Activated T-cell treated with anti-CD3 and anti-CD28 coated beads for 48 hours (primary cell): ENCODE results near the gene FAM98C.
"Not testable (repeated sequence)": the region's sequence is repeated elsewhere in the genome, so short reads cannot be mapped to it uniquely, and the experiment has no call there.

Experiments used
- DNase-seq: peaks from one replicate; pipeline ENCODE4 v3.0.0-alpha.2; 2020; ENCODE audit warnings: low read depth

Gene FAM98C

GRCh38 chr19:38402967-38403674, at the start of gene FAM98C:
Gene FAM98C (plus strand): TSS chr19:38403093. CDS start chr19:38403154, 61 bp downstream.
- DNase-seq: peak; percentile 98

GRCh38 chr19:38355728-38356725, 46.9 kb upstream of the FAM98C start:
- DNase-seq: no peak

DNA sequence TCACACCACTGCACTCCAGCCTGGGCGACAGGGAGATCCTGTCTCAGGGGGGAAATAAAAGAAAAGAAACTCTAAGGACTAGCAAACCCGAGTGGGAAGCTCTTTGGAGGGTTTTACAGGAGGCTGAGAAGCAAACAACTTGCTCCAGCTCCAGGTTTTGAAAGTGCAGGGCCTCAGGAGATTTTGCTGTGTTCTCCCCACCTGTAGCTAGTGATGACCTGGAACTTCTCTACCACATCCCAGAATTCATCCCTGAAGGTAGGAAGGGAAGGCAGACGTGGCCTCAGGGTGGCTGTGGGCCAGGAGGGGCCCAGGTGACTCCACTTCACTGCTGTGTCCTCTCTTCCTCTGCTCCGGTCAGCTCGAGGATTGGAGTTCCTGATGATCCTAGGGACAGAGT, 44.8 kb upstream of the FAM98C start:
- no peak for DNase-seq

DNA sequence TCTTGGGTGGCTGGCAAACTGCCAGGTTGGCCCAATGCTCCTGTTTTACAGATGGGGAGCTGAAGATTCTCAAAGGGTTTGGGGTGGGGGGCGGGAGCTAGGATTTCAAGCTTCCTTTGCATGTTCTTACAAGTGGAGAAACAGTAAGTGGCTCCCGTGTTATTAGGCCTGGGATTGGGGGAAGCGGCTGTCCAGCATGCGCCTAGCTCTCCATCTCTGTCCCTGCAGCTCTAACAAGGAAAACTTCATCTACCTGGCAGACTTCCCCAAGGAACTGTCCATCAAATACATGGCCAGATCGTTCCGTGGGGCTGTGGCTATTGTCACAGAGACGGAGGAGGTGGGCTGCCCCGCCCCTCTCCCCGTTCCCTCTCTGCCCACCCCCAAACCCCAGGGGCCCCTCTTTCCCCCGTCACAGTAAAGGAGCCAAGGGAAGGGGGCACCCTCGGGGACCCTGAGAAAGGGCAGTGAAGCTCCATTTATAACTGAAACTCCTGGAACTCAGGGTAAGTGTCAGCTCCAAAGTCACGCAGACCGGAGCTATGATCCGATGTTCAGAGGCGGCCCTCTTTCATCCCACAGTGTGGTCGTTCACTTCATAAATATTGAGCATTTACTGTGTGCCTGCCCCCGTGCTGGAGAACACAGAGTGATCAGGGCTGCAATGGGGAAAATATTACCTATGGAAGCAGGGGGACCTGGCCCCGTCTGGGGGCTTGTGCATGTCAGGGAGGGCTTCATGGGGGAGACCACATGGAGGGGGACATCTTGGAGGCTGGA, 43.5 kb upstream of the FAM98C start:
- DNase-seq: no peak

GRCh38 chr19:38360351-38360750, 42.5 kb upstream of the FAM98C start:
- no peak for DNase-seq

DNA sequence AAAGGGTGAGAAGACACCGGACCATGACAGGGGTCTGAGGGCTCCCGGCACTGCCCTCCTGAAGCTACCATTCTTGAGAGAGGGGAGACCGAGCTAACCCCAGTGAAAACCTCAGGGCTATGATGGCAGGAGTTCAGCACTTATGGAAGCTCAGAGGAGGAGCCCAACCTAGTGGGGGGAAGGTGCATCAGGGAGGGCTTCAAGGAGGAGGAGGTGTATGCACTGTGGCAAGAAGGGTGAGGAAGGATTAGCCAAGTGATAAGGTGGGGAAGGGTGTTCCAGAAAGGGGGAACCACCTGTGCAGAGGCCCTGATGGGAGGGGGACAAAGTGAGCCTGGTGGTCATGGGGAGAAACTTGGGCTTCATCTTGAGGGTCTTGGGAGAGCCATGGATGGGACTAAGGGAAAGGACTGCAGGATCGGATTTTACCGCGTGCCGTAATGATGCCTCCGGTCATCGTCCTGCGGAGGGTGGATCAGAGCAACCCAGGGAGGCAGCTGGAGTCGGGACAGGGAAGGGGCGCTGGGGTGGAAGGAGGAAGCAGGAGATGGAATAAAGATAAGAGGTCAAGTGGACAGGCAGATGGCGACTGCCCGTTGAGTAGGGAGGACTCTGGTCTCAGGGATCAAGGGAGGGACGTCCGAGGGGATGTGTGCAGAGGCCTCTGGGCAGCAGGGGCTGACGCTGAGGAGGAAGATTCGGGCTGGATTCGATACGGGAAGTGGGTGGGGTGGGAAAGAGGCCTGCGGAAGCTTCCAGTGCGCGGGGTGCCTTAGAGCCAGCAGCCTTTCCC, 41.9 kb upstream of the FAM98C start:
- DNase-seq: no peak

GRCh38 chr19:38361633-38362075, 41.2 kb upstream of the FAM98C start:
- DNase-seq: peak; percentile 70

DNA sequence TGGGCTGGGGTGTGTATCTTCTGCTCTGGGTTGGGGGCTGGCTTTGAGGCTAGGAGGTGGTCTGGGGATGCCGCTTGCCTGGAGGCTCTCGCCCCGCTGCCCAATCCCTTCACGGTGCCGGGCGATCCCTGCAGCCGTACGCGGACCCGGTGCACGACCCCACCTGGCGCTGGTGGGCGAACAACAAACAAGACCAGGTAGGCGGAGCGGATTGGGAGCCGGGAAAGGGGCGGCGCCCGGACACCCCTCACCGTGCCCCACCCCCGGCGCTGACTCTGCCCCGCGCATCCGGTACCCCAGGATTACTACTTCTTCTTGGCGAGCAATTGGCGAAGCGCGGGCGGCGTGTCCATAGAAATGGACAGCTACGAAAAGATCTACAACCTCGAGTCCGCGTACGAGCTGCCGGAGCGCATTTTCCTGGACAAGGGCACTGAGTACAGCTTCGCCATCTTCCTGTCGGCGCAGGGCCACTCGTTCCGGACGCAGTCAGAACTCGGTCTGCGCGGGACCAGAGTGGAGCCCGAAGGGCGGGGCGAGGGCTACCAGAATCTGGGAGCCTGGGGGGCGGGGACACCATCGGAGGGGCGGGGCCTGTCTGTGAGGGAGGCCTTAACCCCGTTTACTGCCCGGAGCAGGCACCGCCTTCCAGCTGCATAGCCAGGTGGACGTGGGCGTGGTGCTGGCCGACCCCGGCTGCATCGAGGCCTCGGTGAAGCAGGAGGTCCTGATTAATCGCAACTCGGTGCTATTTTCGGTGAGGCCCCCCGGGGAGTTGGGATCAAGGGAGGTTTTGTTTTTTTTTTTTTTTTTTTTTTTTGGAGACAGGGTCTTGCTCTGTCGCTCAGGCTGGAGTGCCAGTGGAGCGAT, 40.6 kb upstream of the FAM98C start:
- peak; percentile 86 for DNase-seq

- DNase-seq: not testable (repeated sequence)
Measured at GRCh38 chr19:38362946-38363688, 39.8 kb upstream of the FAM98C start.

GRCh38 chr19:38367041-38367440, 35.9 kb upstream of the FAM98C start:
- no peak for DNase-seq

DNA sequence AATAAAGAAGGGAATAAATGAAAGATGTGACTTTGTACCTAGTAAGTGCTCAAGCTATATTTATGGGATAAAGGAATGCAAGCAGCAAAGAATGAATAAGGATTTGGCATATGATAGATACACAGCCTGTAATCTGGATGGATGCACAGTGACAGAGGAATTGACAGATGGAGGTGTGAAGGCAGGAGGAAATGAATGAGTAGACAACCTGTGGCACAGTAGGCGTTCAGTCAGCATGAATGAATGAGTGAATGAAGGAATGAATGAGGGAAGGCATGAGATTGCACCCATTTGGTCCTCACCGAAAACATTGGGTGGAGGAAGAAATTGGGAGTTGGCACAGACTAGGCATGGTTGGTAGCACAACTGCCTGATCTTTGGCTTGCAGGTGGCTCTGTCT, 33.3 kb upstream of the FAM98C start:
- no peak for DNase-seq

DNA sequence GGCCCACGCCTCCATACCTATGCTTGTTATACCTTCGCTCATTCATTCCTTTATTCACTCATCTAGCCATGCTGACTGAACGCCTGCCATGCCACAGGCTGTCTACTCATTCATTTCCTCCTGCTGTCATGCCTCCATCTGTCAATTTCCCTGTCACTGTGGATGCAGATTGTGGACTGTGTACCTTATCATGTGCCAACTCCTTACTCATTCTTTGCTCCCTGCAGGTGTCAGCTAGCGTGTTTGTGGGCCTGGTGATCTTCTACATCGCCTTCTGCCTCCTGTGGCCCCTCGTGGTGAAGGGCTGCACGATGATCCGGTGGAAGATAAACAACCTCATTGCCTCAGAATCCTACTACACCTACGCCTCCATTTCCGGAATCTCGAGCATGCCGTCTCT, 32.6 kb upstream of the FAM98C start:
- no peak for DNase-seq

DNA sequence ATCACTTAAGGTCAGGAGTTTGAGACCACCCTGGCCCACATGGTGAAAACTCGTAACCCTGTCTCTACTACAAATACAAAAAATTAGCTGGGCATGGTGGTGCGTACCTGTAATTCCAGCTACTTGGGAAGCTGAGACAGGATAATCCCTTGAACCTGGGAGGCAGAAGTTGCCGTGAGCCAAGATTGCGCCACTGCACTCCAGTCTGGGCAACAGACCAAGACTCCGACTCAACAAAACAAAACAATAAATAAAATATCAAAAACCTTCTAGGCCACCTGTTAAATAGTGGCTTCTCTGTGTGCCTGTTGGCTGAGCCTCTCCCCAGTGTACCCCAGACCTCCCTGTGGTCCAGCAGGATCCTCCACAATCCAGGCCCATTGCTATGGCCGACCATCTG, 31.8 kb upstream of the FAM98C start:
- no peak for DNase-seq

DNA sequence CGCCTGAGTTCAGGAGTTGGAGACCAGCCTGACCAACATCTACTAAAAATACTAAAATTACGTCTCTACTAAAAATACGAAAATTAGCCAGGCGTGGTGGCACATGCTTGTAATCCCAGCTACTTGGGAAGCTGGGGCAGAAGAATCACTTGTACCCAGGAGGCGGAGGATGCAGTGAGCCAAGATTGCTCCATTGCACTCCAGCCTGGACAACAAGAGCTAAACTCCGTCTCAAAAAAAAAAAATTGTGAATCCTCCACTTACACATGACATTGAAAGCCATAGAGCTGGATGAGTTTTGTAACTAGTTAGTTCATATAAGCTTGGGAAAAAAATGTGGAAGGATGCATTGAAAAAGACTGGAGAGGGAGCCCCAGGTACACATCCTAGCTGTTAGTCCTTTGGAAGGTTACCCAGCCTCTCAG, 29.0 kb upstream of the FAM98C start:
- no peak for DNase-seq

- peak; percentile 99 for DNase-seq
Measured at GRCh38 chr19:38374332-38375097, 28.4 kb upstream of the FAM98C start, which contains the start of gene PSMD8. Gene PSMD8 (plus strand): TSS chr19:38374571. CDS start chr19:38374602, 31 bp downstream.

DNA sequence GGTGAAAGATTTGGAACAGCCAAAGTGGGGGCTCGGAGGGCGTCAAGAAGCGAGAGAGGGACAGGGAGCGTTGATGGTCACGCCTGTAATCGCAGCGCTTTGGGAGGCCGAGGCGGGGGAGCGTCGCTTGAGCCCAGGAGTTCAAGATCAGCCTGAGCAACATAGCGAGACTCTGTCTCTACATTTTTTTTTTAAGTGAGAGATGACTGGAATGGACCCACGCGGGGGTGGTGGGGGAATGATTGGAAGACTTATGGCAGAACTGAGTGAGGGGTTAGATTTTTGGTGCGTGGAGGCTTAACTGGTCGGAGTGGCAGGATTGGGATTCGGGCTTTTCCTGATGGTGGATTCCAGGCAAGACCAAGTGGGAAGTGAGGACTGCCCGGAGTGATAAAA, 27.8 kb upstream of the FAM98C start:
- DNase-seq: no peak

GRCh38 chr19:38375748-38376147, 27.1 kb upstream of the FAM98C start:
- DNase-seq: no peak

DNA sequence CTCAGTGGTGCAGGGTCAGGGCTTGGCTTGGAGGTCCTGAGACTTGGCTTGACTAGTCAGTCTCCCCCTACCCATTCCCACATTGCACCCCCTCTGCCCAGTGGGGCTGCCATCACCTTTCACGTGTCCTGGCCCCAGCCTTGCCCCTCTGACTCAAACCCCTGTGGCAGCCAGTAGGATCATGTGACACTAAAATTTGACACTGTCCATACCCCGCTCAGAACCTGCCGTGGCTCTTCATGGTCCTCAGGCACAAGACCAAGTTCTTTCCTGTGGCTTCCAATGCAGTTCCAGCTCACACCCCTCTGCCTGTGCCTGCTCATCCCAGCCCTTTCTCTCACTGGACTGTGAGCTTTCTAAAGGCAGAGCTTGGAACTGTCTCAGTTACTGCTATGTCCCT, 26.3 kb upstream of the FAM98C start:
- DNase-seq: no peak

- DNase-seq: no peak
Measured at GRCh38 chr19:38377052-38377451, 25.8 kb upstream of the FAM98C start.
